Gastrocnemius medialis (tissue), 4 donors: ENCODE measurements around the gene DHCR24.

ENCODE experiments used
- POLR2A ChIP-seq, 2 donors: fragments of 450-650 bp; IDR thresholded peaks; one replicate each; pipeline ENCODE4 v1.6.1; 2017; ENCODE audit warnings: antibody characterized with exemption in 2 of 2, mild to moderate bottlenecking in 2 of 2, moderate library complexity in 2 of 2
- TF ChIP-seq, protein P1 (sequence below), 5 experiments: fragments of 450-650 bp in 3 of 5; fragments of 200-600 bp in 2 of 5; sonication (generic) in 2 of 5; IDR thresholded peaks in 4 of 5; conservative IDR thresholded peaks in 1 of 5; 1 replicate in 4 of 5; 2 replicates in 1 of 5; pipeline ENCODE4 v1.5.1; 2016 to 2019; ENCODE audit warnings: antibody characterized with exemption in 5 of 5, mild to moderate bottlenecking in 3 of 5, moderate library complexity in 3 of 5

DNA sequence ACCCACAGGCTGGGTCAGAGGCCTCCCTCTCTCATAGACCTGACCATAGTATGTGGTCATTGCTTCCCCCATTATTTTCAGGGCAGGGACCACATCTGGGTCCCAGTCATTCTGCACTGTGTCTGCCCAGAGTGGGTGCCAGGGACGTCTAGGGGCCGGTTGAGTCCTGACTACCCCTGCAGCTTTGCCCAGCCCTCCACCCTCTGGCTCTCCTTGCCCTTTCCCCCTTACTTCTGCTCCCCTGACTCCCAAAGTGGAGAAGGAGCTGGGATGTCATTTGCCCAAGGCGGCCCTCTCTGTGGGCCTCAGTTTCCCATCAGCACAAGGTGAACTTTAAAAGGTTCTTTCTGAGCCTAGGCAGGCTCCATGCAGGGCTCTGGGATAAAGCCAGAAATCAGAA, 81.5 kb downstream of the DHCR24 start:
- TF ChIP-seq, protein P1, sequence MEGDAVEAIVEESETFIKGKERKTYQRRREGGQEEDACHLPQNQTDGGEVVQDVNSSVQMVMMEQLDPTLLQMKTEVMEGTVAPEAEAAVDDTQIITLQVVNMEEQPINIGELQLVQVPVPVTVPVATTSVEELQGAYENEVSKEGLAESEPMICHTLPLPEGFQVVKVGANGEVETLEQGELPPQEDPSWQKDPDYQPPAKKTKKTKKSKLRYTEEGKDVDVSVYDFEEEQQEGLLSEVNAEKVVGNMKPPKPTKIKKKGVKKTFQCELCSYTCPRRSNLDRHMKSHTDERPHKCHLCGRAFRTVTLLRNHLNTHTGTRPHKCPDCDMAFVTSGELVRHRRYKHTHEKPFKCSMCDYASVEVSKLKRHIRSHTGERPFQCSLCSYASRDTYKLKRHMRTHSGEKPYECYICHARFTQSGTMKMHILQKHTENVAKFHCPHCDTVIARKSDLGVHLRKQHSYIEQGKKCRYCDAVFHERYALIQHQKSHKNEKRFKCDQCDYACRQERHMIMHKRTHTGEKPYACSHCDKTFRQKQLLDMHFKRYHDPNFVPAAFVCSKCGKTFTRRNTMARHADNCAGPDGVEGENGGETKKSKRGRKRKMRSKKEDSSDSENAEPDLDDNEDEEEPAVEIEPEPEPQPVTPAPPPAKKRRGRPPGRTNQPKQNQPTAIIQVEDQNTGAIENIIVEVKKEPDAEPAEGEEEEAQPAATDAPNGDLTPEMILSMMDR (IDR thresholded peaks at IDR 0.05 in 4 of 5, conservative IDR thresholded peaks at IDR 0.05 in 1 of 5), result no peak
- no peak for TF ChIP-seq POLR2A (IDR thresholded peaks at IDR 0.05)
